BE2C (cell line): ENCODE data around the gene MAGI1.

Experiments
- DNase-seq: peaks from one replicate; pipeline ENCODE4 v3.0.0-alpha.2; 2020
- H3K27me3 ChIP-seq: fragments of 250-450 bp; sonication (Bioruptor Pico); 2 replicates; pipeline ENCODE4 v1.5.1; 2020; ENCODE audit warnings: mild to moderate bottlenecking
- H3K36me3 ChIP-seq: fragments of 250-450 bp; sonication (Bioruptor Pico); 2 replicates; pipeline ENCODE4 v1.5.1; 2020; ENCODE audit warnings: mild to moderate bottlenecking
- H3K4me1 ChIP-seq: fragments of 250-450 bp; sonication (Bioruptor Pico); 2 replicates; pipeline ENCODE4 v1.5.1; 2020
- H3K4me3 ChIP-seq: 2 replicates; pipeline ENCODE4 v1.5.1; 2011; ENCODE audit warnings: low read depth, low read length
- H3K9me3 ChIP-seq: fragments of 250-450 bp; sonication (Bioruptor Pico); 2 replicates; pipeline ENCODE4 v1.5.1; 2020
- TF ChIP-seq, protein P1 (sequence below): IDR thresholded peaks from 2 replicates; pipeline ENCODE4 v1.5.1; 2012; ENCODE audit warnings: mild to moderate bottlenecking, low read depth, low read length

Gene MAGI1

DNA sequence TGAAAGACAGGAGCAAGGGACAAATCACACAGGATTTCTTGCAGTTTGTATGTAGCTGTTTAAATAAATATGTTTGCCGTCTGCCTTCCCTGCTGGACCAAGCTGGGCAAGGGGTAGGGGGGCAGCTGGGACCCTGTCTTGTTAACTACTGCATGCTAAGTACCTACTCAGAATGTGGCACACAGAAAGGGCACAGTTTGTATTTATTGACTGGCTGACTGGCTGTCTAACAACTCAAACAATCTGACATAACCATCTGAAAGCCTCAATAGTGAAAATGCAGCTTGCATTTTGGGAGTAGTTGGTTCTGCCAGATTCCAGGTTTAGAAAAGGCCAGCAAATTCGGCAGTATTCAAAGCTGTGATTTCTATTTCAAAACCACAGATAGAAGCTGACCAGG lies 16.6 kb upstream of the MAGI1 start:
- Histone ChIP-seq H3K9me3 (no peaks in the 10 kb centered on the region; the same call in 1 of the 2 replicates), H3K36me3 (no peaks in the 10 kb centered on the region), H3K27me3 (no peaks in the 10 kb centered on the region), H3K4me3 (no peak overlapping the region), H3K4me1 (no peaks in the 10 kb centered on the region)
- TF ChIP-seq, protein P1, sequence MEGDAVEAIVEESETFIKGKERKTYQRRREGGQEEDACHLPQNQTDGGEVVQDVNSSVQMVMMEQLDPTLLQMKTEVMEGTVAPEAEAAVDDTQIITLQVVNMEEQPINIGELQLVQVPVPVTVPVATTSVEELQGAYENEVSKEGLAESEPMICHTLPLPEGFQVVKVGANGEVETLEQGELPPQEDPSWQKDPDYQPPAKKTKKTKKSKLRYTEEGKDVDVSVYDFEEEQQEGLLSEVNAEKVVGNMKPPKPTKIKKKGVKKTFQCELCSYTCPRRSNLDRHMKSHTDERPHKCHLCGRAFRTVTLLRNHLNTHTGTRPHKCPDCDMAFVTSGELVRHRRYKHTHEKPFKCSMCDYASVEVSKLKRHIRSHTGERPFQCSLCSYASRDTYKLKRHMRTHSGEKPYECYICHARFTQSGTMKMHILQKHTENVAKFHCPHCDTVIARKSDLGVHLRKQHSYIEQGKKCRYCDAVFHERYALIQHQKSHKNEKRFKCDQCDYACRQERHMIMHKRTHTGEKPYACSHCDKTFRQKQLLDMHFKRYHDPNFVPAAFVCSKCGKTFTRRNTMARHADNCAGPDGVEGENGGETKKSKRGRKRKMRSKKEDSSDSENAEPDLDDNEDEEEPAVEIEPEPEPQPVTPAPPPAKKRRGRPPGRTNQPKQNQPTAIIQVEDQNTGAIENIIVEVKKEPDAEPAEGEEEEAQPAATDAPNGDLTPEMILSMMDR, result no peak
- no peak for DNase-seq

DNA sequence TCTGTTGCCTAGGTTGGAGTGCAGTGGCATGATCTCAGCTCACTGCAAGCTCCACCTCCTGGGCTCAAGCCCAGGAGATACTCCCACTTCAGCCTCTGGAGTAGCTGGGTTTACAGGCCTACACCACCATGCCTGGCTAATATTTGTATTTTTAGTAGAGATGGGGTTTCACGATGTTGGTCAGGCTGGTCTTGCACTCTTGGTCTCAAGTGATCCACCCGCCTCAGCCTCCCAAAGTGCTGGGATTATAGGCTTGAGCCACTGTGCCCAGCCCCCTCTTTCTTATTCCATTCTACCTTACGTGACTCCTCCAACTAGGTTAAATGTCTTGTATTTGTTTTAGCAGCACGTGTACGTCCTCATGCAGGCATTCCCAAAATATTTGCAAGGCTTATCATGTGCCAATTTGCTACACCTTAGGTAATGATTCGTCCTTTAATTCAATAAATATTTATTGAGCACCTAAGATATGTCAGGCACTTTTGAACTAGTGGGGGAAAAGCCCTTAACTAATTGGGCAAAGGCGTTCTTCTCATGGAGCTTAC lies 14.9 kb upstream of the MAGI1 start:
- Histone ChIP-seq H3K4me3 (no peak overlapping the region), H3K4me1 (no peaks in the 10 kb centered on the region)
- DNase-seq, result no peak

DNA sequence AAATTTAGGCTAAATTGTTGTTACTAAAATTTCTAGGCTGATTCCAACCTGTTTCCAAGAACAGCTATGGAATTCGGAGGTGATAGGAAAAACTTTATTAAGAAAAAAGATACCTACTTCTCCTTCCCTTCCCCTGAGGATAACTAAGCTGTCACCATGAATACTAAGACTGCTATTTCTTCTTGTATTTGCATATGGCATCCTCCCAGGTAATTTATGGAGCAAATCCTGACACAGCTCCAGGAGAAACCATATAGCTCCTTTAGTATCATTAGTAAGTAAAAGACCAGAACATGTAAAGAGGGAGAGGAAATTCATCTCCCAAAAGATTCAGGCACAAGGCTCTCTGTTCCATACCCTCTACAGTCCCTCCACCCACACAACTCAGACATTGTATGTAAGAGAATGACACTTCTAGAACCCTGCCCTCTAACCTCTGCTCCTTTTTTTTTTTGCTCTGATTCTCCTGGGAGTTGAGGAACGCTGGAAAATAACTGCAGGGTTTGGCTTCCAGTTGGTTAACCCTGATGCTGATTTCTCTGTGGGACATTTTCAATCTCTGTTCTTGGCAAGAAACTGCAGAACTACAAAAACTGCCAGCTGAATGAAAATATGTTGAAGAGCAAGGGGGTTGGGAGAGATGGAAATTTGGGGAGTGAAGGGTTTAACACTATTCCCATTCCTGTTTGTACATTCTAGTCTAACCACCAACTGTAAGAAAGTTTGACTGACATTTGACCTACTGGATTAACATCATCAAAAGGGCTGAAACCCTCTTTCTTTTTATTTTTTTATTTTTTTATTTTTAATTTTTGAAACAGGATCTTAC lies 14.2 kb upstream of the MAGI1 start:
- H3K36me3 ChIP-seq, result no peaks in the 10 kb centered on the region
- H3K4me1 ChIP-seq, result no peaks in the 10 kb centered on the region
- no peak for DNase-seq
- H3K27me3 ChIP-seq, result no peaks in the 10 kb centered on the region
- no peak overlapping the region for H3K4me3 ChIP-seq
- TF ChIP-seq, protein P1, result no peak
- H3K9me3 ChIP-seq, result no peaks in the 10 kb centered on the region; the same call in 1 of the 2 replicates

More for the DNA sequence above, 14.9 kb upstream of the MAGI1 start:
- TF ChIP-seq, protein P1, result no peak
- no peaks in the 10 kb centered on the region for H3K27me3 ChIP-seq
- no peaks in the 10 kb centered on the region; the same call in 1 of the 2 replicates for H3K9me3 ChIP-seq
- H3K36me3 ChIP-seq, result no peaks in the 10 kb centered on the region

DNA sequence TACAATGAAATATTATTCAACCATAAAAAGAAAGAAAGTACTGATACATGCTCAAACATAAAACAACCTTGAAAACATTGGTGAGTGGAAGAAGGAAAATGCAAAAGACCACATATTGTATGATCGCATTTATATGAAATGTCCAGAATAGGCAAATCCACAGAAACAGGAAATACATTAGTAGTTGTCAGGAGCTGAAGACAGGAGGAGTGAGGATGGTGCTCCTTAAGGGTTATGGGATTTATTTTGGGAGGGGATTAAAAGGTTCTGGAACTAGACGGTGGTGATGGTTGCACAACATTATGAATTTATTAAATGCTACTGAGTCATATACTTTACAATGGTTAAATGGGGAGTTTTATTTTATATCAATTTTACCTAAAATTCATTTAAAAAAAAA lies 12.1 kb upstream of the MAGI1 start:
- H3K27me3 ChIP-seq, result no peaks in the 10 kb centered on the region
- H3K4me1 ChIP-seq, result no peaks in the 10 kb centered on the region
- TF ChIP-seq, protein P1, result no peak
- no peak overlapping the region for H3K4me3 ChIP-seq
- no peak for DNase-seq
- no peaks in the 10 kb centered on the region for H3K36me3 ChIP-seq
- H3K9me3 ChIP-seq, result no peaks in the 10 kb centered on the region; the same call in 1 of the 2 replicates

DNA sequence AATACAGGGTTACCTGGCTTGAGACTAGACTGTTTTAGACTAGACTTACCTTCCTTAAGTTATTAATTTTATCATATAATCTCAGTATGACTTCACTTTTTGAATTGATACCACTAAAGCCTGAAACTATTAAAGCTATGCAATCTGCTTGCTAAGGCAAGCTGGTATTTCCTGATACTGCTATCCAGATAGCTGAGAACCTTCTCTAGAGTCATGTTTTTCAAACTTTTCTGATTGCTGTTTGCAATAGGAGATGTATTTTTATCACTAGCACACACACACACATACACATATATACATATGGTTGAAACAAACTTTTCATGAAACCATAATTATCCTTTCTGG lies 9.3 kb upstream of the MAGI1 start:
- DNase-seq, result no peak
- TF ChIP-seq, protein P1, result no peak
- no peaks in the 10 kb centered on the region for H3K4me1 ChIP-seq
- no peaks in the 10 kb centered on the region for H3K9me3 ChIP-seq
- H3K4me3 ChIP-seq, result no peak overlapping the region
- H3K36me3 ChIP-seq, result no peaks in the 10 kb centered on the region
- no peaks in the 10 kb centered on the region for H3K27me3 ChIP-seq
